NCI-H510A treated with DMSO at 0.1 percent for 48 hours (cell line): Measurements from ENCODE around the gene RAMP3.
"Not testable (repeated sequence)": the region's sequence is repeated elsewhere in the genome, so short reads cannot be mapped to it uniquely, and the experiment has no call there.

Experiments
- DNase-seq: peaks from one replicate; lab custom pipeline; 2025; lab: John Stamatoyannopoulos, UW

Gene RAMP3, protein sequence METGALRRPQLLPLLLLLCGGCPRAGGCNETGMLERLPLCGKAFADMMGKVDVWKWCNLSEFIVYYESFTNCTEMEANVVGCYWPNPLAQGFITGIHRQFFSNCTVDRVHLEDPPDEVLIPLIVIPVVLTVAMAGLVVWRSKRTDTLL

DNA sequence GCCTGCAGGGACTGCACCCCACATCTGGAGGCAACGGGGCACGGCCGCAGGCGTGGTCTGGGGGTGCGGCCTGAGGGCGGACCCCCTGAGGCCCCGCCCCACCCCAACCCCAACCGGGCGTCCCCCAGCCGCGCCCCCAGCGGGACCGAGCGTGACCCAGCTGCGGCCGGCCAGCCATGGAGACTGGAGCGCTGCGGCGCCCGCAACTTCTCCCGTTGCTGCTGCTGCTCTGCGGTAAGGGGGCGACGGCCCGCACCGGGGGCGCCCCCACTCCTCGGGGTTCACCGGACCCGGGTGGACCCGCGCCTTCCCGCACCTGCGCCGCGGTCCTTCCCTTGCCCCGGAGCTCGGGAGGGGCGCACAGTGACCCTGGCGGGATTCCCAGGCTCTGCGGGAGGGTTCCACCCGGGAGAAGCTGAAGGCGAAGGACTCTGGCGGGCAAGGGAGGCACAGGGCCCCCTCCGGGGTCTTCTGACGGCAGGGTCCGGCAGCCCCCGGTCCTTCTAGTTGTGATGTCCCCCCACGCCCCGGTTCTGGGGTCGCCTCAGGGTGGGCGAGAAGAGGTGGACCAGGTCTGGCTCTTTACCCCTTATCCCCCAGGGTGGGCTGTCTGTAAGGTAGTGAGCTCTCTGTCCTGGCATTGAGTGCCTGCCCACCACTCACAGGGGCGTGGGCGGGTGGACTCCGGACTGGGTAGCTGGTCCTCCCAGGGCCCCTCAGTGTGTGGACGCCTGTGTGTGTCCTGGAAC lies at the start of gene RAMP3:
Gene RAMP3, plus strand, starts transcription at position 139 of the 749 bp plus-strand sequence. Its CDS starts 38 bp downstream, at position 177.
- no peak for DNase-seq

DNA sequence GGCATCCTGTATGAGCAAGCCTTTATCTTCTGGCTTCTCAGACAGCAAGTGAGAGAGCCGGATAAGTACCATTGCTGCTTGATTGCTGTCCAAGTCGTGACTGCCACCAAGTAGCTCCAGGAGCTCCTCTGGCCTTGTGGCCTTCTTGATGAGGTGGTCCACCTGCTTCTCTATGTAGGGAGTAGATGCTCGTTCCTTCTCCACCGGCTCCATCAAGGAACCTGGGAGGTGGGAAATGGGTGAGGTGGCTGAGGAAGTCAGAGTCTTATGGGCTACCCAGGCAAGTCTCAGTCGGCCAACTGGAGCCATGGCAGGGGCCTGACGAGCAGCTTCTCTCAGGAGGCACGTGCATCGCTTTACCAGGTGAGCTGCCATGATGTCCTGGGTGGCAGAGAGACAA lies 48.7 kb upstream of the RAMP3 start:
- DNase-seq = no peak

DNA sequence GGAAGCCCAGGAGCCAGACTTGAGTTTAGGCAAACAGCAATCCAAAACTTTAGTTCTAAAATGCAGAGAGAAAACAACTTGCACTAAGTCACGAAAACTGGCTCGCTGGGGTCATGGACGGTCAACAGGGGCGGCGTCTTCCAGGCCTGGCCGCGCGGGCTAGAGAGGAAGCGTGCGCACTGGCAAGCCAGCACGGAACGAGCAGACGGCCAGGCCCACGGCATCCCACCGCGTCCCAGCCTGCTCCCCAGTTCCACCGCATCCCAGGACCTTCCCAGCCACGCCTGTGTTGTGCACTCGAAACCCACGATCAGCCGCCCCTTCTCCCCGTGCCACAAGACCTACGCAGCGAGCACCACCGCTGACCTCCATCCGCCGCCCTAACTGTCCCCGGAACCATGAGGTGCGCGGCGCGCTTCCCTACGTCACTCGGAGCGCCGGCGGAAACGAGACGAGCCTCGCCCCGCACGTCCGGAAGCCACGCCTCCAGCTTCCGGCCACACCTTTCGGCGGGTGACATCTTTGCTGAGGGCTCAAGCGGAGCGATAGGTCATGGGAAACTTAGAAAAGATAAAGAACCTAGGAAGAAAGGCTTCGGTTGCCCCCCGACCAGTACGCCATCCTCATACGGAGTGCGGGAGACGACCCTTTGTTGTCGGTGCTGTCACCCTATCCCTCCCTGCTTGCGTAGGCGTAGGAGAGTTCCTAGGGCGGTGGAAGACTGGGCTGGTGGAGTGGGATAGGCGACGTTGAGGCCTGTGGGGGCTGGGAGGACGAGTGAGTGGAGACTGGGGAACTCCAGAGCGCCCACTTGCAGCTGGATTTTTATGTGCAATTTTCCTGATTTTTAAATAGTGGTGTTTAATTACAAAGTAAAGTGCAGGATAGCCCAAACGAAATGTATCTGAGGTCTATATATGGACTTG lies 46.0 kb upstream of the RAMP3 start, which contains the start of gene TBRG4:
Gene TBRG4, minus strand, starts transcription at position 400 of the 926 bp plus-strand sequence. CDS start 2,460 bp downstream, outside the sequence.
- peak; percentile 85 for DNase-seq

DNA sequence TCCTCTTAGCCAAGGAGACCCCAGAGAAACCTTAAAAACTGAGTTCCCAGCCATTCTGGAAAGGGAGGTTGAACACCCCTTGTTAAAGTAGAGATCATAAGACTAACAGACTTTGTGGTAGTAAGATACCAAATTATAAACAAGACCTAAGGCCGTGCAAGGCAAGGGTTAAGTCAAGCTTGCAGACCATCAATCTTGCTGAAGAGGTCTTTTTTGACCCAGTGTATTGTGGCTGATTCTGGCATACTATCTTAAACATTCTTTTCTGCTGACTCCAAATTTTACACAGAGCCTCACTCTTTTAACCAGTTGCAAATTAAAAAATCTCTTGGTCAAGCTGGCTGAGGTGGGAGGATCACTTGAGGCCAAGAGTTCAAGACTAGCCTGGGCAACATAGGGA lies 44.9 kb upstream of the RAMP3 start:
- no peak for DNase-seq

DNA sequence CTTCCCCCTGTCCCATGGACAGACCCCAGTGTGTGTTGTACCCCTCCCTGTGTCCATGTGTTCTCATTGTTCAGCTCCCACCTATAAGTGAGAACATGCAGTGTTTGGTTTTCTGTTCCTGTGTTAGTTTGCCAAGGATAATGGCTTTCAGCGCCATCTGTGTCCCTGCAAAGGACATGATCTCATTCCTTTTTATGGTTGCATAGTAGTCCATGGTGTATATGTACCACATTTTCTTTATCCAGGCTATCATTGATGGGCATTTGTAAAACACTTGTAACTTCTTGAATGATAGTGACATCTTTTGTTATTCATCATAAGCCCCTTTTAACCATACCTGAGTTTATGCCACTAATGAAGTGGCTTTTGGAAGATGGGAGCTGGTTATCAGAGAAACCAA lies 43.3 kb upstream of the RAMP3 start:
- not testable (repeated sequence) for DNase-seq

DNA sequence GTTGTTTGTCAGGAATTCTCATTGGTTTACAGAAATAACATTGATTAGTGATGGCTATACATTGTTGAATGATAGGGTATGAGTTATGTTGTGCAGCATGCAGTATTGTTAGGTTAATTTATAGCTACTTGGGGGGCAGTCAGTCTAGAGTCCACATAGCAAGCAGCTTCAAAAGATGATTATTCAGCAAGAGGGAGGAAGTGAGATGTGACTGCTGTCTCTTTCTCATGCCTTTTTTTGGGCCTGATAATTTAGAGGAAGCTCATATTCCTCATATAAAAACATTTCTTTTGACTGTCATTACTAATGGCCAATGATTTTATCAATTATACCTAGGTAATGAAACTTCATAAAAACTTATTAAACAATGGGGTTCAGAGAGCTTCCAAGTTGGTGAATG lies 42.7 kb upstream of the RAMP3 start:
- no peak for DNase-seq

DNA sequence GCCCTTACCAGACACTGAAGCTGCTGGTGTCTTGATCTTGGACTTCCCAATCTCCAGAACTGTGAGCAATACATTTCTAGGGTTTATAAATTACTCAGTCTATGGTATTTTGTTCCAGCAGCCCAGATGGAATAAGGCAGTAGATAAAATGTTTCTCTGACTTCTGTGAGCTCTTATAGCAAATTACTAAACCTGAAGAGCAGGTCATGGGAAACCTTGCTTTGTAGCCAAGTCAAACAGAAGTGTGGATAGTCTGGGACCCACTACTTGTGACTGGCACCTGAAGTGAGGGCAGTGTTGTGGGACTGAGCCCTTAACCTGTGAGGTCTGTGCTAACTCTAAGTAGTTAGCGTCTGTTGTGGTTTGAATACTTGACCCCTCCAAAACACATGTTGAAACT lies 41.5 kb upstream of the RAMP3 start:
- DNase-seq = no peak

DNA sequence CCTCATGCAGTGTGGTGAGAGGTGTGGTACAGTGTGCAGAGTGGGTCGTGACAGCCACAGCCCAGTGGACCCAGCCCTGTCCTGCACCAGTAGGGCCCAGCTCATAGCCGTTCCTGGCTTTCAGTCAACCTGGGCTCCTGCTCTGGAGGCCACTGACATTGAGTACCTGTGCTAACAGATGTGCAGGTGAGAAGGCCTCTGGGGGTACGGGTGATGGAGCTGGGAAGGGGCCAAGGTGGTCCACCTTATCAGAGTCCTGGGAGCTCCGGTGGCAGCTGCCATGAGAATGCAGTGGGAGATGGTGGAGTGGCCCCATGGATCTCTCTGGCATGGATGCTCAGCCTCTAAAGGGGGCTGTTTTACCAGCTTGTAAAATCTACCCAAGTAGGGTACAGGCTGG lies 40.0 kb upstream of the RAMP3 start:
- DNase-seq = no peak

DNA sequence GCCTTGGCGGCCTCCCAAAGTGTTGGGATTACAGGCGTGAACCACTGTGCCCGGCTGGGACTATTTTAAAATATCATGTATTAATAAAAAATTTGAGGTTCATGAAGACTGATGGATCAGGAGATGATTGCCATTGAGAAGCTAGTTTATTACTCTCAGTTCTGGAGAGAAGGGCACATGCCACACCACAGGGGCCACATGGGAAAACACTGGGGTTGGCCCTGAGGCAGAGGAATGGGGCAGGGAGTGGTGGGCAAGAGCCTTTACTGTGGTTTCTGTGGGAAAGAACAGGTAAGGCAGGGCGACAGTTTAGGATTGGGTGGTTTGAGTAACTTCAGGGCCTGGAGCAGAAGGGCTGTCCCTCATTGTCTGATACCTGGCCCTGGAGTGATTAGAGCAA lies 39.3 kb upstream of the RAMP3 start:
- DNase-seq = no peak

DNA sequence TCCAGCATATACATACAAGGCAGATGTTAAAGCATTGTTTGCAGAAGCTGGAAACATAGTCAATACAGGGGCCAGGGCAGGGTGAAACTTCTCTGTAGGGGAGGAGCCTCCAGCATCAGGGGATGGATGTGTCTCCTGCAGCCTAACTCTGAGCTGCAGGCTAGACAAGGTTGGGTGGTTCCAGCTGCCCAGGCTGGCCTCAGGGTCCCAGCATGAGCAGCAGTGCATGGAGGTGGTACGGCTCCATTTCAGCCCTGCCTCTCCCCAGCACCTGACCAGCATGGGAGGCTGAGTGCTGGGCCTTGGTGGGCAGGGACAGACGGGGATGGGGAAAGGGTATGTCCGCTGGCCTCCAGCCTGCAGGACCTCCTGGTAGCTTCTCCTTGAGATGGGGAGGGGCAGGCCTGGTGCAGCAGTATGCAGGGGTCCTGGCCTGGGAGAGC lies 38.7 kb upstream of the RAMP3 start:
- no peak for DNase-seq

DNA sequence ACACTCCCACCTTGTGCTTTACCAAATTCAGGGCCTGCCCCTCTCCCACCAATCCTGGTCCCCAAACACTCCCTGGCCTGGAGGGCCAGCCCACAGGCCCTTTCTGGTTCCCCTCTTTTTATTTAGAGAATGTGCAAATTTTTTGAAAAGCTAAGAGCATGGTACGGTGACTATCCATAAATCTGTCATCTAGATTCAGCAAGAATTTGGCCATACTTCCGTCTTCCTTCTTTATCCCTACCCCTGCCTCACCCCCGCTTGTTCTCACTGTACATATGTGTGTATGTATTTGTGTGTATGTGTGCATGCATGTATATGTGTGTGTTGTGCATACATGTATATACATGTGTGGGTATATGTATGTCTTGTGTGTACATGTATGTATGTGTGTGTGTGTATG lies 38.0 kb upstream of the RAMP3 start:
- DNase-seq = no peak

DNA sequence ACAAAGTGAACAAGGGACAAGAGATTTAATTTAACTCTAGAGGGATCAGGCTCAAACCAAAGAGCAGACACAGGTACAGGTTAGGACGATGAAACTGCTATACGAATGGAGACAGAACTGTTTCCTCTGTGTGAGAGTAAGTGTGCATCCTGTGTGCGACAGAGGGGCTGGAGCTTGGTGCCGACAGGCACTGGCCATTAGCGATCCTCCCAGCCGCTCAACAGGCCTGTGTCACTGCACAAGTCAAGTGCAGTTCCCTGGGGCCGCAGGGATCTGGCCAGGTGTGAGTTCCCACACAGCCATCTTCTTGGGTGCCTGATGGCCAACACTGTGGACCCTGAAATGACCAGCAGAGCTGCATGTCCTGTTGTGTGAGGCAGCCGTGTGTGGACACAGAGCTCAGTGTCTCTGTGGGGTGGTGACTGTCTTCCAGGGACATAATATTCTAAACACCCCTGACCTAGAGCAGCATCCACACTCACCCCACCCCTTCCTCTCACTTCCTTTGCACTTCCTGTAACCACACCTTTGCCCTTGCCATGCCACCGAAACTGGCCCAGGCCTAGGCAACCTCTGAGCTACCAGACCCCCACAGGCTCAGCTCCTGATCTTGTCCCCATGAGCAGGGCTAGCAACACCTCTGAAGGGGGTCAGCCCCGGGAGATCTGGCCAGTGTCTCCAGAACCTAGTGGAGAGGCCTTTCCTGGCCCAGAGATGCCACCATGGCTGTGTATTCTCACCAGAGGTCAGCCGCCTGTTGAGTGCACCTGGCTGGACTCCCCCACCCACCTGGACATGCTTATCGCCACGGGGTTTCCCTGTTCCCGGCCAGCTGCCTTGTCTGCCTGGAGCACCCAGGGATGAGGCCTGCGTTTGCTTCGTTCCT lies 34.4 kb upstream of the RAMP3 start:
- no peak for DNase-seq

DNA sequence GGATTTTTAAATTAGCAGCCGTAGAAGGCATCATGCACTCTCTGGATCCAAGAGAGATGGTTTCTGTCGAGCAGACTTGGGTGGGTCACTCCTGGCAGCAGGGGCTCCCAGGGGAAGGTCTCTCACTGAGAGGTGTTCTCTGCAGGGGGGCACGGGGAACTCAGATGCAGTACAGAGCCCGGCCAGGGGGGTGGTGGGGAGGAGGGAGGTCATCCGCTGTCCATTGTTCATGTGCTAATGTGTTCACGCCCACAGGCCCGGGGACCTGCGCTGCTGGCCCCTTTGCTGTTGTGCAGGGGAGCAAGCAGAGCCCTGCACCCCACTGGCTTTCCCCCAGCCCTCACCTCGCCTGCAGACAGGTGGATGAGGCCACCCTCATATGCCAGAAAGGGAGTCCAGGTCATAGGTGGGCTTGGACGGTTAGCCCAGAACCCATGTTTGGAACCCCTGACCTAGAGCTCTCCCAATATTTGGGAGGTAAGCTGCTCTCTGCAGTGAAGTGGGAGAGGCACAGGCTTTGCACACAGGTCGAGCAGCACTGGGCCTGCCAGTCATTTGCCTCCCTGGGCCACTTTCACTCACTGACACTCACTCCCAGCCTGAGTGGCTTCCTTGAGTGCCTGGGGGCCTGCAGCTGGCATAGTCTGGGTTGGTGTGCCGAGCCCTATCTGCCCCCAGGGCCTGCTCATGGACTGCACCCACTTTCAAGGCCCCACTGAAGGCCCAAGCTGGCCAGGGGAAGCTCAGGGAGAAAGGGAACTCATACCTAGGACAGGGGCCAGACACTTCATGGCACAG lies 33.5 kb upstream of the RAMP3 start:
- DNase-seq = no peak

DNA sequence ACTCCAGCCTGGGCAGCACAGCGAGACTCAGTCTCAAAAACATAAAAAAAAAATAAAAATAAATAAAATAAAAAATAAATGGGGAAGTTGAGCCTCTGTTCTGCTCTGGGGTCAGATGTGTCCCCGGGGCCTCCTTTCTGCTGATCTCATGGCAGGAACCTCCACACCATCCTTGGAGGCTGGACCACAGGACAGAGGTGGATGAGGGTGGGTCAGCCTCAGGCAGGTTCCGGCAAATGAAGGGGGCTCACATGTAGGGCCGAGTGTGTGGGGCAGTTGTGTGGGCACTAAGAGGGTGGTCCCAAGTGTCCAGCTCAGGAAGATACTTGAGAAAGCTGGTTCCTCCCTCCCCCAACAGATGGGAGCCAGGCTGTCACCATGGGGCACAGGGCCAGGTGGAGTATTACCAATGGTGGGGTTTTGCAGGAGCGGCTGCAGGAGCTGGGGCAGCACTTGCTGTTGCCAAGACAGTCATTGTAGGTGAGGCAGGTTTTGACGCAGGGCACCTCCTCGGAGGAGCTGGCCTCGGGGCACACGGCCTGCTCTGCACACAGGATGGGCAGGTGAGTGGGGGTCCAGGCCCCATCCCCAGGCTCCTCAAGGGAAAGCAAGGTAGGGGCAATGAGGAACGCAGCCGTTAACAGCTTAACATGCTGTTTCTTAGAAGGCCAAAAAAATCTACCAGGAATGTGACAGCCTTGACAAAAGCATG lies 32.2 kb upstream of the RAMP3 start:
- DNase-seq = no peak

DNA sequence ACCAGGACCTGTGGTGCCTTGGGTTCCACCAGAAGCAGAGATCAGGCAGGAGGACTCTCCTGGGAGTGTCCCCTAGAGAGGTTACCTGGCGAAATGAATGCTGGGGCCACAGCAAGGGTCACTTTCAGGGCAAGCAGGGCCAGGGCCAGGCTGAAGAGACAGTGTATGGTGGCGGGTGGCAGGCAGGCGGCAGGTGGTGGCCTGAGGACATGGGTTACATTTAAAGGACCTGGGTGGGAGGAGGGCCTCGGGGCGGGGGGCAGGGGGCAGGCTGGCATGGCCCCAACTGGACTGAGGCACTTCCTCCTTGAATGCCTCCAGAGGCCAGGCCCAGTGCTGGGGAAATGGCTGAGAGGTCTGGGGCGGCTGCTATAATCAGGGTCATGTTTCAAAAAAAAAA lies 31.4 kb upstream of the RAMP3 start:
- DNase-seq = no peak

DNA sequence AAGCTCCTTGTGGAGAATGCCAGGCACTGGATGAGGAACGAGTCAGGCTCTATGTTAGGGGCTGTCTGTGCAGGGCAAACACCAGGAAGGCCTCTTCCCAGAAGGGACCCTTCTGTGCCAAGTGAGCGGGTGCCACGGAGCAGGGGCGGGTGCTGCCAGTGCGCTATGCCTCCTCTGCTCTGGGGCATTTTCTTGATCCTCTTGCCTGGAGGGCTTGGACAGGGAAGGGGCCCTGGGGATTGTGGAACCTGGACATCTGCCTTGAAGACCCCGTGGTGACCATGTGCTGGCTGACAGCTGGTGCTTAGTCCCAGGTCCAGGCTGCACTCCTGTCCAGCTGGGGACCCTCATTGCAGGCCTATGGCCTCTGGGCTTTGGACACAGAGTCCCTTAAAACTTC lies 30.7 kb upstream of the RAMP3 start:
- DNase-seq = no peak

DNA sequence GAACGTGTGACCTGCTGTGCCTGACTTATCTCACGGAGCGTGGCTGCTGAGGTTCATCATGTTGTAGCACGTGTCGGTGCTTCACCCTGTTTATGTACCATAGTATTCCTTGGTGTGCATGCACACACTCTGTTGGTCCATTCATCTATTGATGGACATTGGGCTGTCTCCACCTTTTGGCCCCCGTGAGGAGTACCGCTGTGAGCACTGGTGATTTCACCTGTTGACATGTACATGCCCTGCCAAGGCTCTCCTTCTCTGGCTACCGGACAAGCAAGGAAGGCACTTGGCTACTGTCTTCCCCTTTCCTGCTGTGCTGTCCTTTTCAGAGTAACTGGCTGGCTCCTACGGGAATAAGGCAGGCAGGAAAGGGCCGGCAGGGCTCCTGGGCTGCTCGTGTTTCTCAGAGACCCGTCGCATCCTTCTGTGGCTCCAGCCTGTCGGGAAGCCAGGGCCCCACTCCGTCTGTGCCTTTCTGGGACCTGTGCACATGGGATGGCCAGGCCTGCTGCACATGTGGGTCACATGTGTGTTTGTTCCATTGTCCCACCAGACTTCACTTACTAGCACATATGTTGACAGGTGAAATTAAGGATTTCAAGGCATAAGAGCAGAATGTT lies 28.3 kb upstream of the RAMP3 start:
- DNase-seq = no peak

DNA sequence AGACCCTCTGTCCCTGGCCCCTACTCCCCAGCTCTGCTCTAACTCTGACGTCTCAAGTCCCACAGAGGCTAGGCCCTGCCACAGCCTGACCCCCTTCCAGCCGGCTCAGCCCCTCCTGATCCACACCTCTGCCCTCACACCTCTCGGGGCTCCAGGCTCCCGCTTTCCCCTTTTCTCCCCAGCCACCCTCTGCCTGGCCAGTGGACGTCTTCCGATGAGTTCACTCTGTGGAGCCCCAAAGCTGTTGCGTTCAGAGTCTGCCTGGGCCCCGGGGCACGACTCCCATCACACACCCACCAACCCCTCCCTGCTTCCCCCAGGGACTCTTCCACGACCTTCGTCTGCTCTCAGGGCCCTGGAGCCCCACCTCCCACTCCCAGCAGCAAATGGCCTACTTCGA lies 27.7 kb upstream of the RAMP3 start:
- DNase-seq = no peak

DNA sequence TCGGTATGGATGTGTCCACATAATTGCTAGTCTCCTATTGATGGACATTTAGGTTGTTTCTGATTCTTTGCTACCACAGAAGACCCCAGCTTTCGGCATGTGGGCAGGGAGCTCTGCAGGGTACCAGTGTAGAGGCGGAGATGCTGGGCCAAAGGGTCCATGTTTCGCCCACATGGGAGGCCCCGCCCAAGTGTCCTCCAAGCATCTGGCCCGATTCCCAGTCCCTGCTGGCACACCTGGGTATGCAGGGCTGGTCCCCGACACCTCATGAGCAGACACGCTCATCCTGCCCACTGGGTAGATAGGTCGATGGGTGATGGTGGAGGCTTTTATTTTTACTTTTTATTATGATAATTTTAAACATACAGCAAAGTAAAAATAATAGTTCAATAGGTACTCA lies 26.7 kb upstream of the RAMP3 start:
- DNase-seq = no peak

DNA sequence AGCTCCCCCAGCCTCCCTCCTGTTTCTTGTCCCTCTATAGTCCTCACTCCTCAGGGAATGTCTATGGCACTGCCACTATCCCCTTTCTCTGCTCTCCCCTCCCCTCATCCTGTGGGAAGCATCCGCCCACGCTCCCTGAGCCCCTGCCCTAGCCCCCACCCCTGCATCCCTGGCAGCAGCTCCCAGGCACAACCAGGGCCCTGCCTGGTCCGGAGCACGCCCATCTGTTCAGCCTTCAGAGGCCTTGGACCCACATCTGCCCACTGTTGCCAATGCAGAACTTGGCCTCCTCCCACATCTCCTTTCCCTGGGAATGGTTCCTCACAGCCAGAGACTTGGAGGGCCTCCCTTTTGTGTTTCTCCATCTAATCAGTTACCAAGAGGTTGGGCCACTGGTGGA lies 25.7 kb upstream of the RAMP3 start:
- no peak for DNase-seq
